H7 (cell line): ENCODE results near the gene PGA5. TPM values are rescaled to one million over a fixed set of nuclear protein-coding genes. Genes with fewer than 3 reads are reported as not detected.
A peak's percentile ranks its signal among the peaks of the same experiment; 100 is the strongest.

Source experiments
- DNase-seq: peaks from one replicate; pipeline ENCODE4 v3.0.0; 2012
- H3K27me3 ChIP-seq: 2 replicates; pipeline ENCODE4 v1.6.0; 2011; ENCODE audit warnings: mild to moderate bottlenecking, low read length; ENCODE audit not compliant: control insufficient read depth, insufficient read depth
- H3K36me3 ChIP-seq: replicated peaks from 2 replicates; pipeline ENCODE4 v1.5.1; 2011; ENCODE audit warnings: low read length; ENCODE audit not compliant: control insufficient read depth, insufficient read depth
- H3K4me3 ChIP-seq: 2 replicates; pipeline ENCODE4 v1.5.1; 2011; ENCODE audit warnings: low read depth, mild to moderate bottlenecking, control low read depth, low read length, moderate library complexity; ENCODE audit not compliant: insufficient read depth
- total RNA-seq: library from RNA; depleted of rRNA; stranded (reverse); fragments of >200 nt; shearing (Covaris generic); gene quantifications from 2 replicates; pipeline ENCODE4 v1.2.3, GENCODE V29; 2014

The PGA5 gene
- total RNA-seq, 1 experiment from 2014 or later, result 0.69 TPM

GRCh38 chr11:61270354-61271076 lies 29.5 kb downstream of the PGA5 start:
- no peak for DNase-seq
- H3K36me3 ChIP-seq, result peaks cover 2% of the 10 kb centered on the region
- no peak overlapping the region for H3K4me3 ChIP-seq
- no peaks in the 10 kb centered on the region for H3K27me3 ChIP-seq

DNA sequence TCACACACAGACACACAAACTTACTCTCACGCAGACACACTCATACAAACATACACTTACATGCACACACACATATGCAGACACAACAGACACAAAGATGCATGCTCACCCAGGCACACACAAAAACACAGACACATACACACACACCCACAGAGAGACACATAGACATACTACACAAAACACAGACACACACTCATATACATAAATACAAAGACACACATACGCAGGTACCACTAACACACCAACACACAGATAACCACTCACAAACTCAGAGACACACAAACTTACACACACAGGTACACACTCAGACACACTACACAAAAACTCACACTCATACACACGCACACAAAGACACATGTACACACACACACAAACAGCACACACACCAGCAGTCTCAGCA lies 31.8 kb downstream of the PGA5 start:
- DNase-seq, result no peak
- Histone ChIP-seq H3K4me3 (no peak overlapping the region), H3K36me3 (peaks cover 2% of the 10 kb centered on the region), H3K27me3 (no peaks in the 10 kb centered on the region; the same call in 1 of the 2 replicates)

GRCh38 chr11:61273178-61274078 lies 32.5 kb downstream of the PGA5 start:
- H3K27me3 ChIP-seq, result no peaks in the 10 kb centered on the region; the same call in 1 of the 2 replicates
- peaks cover 2% of the 10 kb centered on the region for H3K36me3 ChIP-seq
- no peak for DNase-seq
- H3K4me3 ChIP-seq, result no peak overlapping the region

DNA sequence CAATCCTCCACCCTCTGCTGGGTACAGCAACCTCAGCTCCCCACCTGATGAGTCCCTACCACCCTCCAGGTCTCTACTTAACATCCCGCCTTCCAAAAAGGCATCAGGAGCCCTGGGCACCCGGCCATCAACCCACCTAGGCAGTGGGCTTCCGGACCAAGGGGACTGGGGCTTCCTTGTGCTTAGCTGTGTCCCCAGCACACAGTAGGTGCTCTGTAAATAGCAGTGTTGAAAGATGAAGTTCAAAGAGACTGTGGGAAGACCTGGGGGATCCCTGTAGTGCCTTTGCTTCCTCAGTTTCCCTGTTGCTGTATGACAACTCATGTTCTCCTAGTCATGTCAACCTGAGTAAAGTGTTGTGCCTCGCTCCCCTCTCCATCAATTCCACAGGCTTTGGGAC lies 33.1 kb downstream of the PGA5 start:
- Histone ChIP-seq H3K36me3 (peaks cover 2% of the 10 kb centered on the region), H3K4me3 (no peak overlapping the region)
- DNase-seq, result no peak

DNA sequence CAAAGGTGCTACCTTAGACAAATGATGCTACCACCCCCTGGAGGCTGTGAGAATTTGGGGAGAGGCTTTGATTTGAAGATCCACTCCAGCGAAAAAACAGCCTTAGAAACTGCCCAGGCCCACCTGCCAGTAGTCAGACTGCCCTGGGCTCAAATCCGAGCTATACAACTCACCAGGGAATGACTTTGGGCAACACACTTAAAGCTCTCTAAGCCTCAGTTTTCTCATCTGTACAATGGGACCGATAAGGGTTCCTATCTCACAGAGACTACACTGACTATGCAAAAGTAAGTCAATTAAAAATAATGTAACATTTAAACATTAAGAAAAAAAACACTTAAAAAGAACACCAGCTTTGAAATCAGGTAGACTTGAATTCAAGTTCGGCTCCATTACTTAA lies 34.2 kb downstream of the PGA5 start:
- Histone ChIP-seq H3K4me3 (no peak overlapping the region), H3K36me3 (peaks cover 2% of the 10 kb centered on the region)
- DNase-seq, result no peak

More for the DNA sequence above, 33.1 kb downstream of the PGA5 start:
- H3K27me3 ChIP-seq, result no peaks in the 10 kb centered on the region; the same call in 1 of the 2 replicates

DNA sequence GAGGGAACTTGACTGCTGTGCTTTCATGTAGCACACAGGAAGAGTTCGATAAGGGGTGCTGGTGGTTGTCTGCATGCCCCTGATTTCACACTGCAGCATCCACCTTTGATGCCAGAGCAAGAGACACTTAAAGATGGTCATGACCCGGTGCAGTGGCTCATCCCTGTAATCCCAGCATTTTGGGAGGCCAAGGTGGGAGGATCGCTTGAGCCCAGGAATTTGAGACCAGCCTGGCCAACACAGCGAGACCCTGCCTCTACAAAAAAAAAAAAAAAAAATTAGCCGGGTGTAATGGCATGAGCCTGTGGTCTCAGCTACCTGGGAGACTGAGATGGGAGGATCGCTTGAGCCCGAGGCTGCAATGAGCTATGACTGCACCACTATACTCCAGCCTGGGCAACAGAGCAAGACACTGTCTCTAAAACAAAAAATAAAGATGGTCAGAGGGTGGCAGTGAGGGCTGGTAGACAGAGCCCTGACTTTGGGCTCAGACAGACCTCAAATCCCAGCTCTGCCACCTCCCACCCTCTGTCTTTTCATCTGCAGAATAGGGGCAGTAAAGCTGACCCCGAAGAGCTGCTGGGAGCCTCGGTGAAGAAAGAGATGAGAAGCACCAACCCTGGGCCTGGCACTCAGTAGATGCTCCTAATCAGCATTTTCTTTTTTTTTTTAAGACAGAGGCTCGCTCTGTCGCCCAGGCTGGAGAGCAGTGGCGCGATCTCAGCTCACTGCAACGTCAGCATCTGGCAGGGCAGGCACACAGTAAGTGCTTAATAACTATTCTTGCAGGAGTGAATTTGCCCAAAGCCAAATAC lies 36.4 kb downstream of the PGA5 start:
- Histone ChIP-seq H3K36me3 (no peaks in the 10 kb centered on the region; the same call in none of the 2 replicates), H3K4me3 (no peak overlapping the region), H3K27me3 (peaks cover 2% of the 10 kb centered on the region; the same call in 1 of the 2 replicates)
- no peak for DNase-seq

More for the DNA sequence above, 34.2 kb downstream of the PGA5 start:
- no peaks in the 10 kb centered on the region; the same call in 1 of the 2 replicates for H3K27me3 ChIP-seq

DNA sequence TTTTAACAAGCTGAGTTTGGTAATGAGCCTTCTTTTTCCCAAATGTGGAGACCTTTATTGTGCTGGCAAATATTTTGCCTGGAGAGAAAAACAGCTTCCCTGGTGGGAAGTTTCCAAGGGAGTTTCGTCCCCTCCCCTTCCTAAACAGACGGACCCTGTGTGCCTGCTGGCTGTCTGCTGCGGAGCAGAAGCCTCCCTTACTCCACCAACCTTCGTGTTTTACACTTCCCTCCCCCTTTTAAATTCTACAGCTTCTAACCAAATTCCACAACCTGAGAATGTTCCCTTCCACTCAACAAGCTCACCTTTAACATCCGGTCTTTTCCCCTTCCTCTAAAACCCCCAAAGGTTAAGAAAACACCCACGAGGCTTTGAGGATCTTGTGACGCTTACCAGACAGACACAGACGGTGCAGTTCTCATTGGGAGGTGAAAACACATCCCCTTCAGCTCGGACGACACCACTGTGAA lies 37.1 kb downstream of the PGA5 start:
- H3K4me3 ChIP-seq, result no peak overlapping the region

DNA sequence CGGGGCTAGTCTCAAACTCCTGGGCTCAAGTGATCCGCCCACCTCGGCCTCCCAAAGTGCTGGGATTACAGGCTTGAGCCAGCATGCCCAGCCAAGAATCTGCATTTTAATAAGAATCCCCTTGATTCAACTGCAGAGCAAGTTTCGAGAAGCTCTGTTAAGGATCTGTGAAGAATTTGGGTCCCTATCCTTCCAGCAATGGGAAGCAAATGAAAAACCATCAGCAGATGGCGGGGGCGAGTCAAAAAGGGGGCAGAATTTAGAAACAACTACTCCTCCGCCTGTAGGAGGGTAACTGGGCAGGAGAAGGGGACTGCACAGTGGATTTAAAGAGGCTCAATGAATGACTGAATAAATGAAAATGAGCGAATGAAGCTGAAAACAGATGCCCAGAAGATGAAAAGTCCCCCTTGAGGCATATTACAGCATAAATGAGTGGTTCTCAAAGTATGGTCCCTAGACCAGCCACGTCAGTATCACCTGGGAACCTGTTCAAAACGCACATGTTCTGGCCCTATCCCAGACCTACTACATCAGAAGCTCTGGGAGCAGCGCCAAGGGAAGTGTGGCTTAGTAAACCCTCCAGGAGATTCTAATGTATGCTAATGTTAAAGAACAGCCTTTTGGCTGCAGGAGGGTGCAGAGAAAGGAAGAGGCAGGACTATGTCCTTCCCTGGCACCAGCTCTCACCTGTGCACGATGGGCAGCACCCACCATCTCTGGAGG lies 39.1 kb downstream of the PGA5 start:
- Histone ChIP-seq H3K4me3 (no peak overlapping the region), H3K27me3 (peaks cover 5% of the 10 kb centered on the region; the same call in 1 of the 2 replicates), H3K36me3 (no peaks in the 10 kb centered on the region; the same call in none of the 2 replicates)
- DNase-seq, result peak; percentile 68

More for the DNA sequence above, 37.1 kb downstream of the PGA5 start:
- DNase-seq, result no peak
- H3K36me3 ChIP-seq, result no peaks in the 10 kb centered on the region; the same call in none of the 2 replicates
- H3K27me3 ChIP-seq, result peaks cover 5% of the 10 kb centered on the region; the same call in 1 of the 2 replicates

- Histone ChIP-seq H3K4me3 (no peak overlapping the region), H3K36me3 (peaks cover 2% of the 10 kb centered on the region), H3K27me3 (peaks cover 5% of the 10 kb centered on the region; the same call in 1 of the 2 replicates)
- DNase-seq, result peak; percentile 61
Measured at GRCh38 chr11:61280883-61281580, 40.1 kb downstream of the PGA5 start.

DNA sequence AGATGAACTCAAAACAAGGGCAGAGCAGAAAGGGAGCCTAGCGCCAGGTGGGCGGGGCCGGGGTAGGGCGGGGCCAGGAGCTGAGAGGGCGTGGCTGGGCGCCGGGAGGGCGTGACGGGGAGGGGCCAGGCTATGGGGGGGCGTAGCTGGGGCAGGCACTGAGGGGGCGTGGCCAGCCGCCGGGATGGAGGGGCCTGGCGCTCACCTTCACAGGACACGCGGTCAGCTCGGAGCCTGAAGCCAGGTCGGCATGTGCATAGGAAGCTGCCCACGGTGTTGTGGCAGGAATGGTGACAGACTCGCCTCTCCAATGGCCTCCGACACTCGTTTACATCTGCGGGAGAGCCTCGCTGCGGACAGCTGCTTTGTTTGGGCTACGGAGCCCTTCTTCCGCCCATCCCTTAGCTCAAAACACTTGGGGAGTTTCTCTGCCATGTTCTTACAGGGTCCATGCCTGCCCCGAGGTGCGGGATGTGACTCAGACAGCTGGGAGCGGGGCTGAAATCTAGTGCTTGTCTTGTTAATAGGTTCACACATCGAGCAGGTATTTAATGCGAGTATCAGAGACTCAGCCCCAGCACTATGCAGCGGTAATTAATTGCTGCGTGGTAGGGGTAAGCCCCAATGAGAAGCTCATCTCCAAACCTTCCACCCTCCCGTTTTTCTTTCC lies 40.7 kb downstream of the PGA5 start:
- peaks cover 5% of the 10 kb centered on the region; the same call in 1 of the 2 replicates for H3K27me3 ChIP-seq
- peak overlapping the region; percentile 30; the same call in 1 of the 2 replicates for H3K4me3 ChIP-seq
- DNase-seq, result peak; percentile 99
- H3K36me3 ChIP-seq, result peaks cover 4% of the 10 kb centered on the region

DNA sequence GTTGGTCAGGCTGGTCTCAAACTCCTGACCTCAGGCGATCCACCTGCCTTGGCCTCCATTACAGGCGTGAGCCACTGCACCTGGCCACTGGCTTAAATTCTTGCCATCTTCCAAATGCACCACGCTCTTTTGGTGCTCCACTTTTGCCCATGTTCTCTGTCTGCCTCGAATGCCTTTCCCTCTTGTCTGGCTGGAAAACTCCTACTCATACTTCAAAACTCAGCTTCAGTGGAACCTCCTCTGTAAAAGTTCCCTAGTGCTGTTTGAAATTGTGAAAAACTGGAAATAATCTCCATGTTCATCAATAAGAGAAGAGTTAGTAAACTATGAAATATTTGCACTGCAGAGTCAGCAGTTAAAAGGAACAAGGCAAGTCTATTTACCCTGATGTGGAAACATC lies 42.6 kb downstream of the PGA5 start:
- Histone ChIP-seq H3K27me3 (peaks cover 5% of the 10 kb centered on the region; the same call in 1 of the 2 replicates), H3K4me3 (no peak overlapping the region), H3K36me3 (peaks cover 4% of the 10 kb centered on the region)
- DNase-seq, result no peak

GRCh38 chr11:61287338-61287977 lies 46.5 kb downstream of the PGA5 start:
- Histone ChIP-seq H3K4me3 (no peak overlapping the region), H3K27me3 (peaks cover 2% of the 10 kb centered on the region; the same call in 1 of the 2 replicates), H3K36me3 (peaks cover 4% of the 10 kb centered on the region)
- no peak for DNase-seq
